ENCODE data around the gene FOSL1. TPM values are rescaled to one million over a fixed set of nuclear protein-coding genes. Genes with fewer than 3 reads are reported as not detected.
A peak's percentile ranks its signal among the peaks of the same experiment; 100 is the strongest.

FOSL1 gene
- total and polyA plus RNA-seq, 10 donors, result 0.42 to 5.4 (median 1.3) TPM

- Histone ChIP-seq H3K27ac (no peak overlapping the region), H3K9me3 (no peaks in the 10 kb centered on the region), H3K36me3 (peaks cover 5 to 70% (median 57%) of the 10 kb centered on the region in 6 donors), H3K4me1 (peaks cover 15 to 71% (median 35%) of the 10 kb centered on the region in 6 donors), H3K27me3 (replicated peaks in 1 of 7) (no peaks in the 10 kb centered on the region), H3K4me3 (no peak overlapping the region)
- no peak for TF ChIP-seq CTCF (IDR thresholded peaks at IDR 0.05 in 8 of 11, conservative IDR thresholded peaks at IDR 0.05 in 3 of 11)
- TF ChIP-seq POLR2A (IDR thresholded peaks at IDR 0.05), result no peak
- TF ChIP-seq POLR2AphosphoS5 (IDR thresholded peaks at IDR 0.05), result no peak
- peak; percentile 74 for DNase-seq
- 87 to 93% (median 88%) methylated on average over 14 to 18 of the region's 18 CpGs for WGBS, 5 donors
- intact Hi-C loops (cut with DNase I; ENCODE audit: low total_unique reads), result no loop called here
These were observed 35.3 kb downstream of the FOSL1 start for GRCh38 chr11:65864706-65865471.

- TF ChIP-seq CTCF (IDR thresholded peaks at IDR 0.05 in 8 of 11, conservative IDR thresholded peaks at IDR 0.05 in 3 of 11) (no peak), POLR2AphosphoS5 (IDR thresholded peaks at IDR 0.05) (peak in 2 of 3 donors; percentile 10 to 38)
- Histone ChIP-seq H3K27me3 (replicated peaks in 1 of 7) (no peaks in the 10 kb centered on the region), H3K36me3 (peaks cover 5 to 70% (median 57%) of the 10 kb centered on the region in 6 donors), H3K27ac (no peak overlapping the region), H3K4me1 (peaks cover 15 to 71% (median 39%) of the 10 kb centered on the region in 6 donors), H3K9me3 (no peaks in the 10 kb centered on the region), H3K4me3 (no peak overlapping the region)
- DNase-seq, result peak; percentile 69
- intact Hi-C loops (cut with DNase I; ENCODE audit: low total_unique reads), result no loop called here
- WGBS, 5 donors, result 83 to 96% (median 87%) methylated on average over 10 to 12 of the region's 12 CpGs
These were observed 36.1 kb downstream of the FOSL1 start for GRCh38 chr11:65863889-65864705.

GRCh38 chr11:65862941-65863888 lies 37.0 kb downstream of the FOSL1 start:
- Histone ChIP-seq H3K4me1 (peaks cover 15 to 72% (median 47%) of the 10 kb centered on the region in 6 donors), H3K27ac (peak overlapping the region in 2 of 8 donors; percentile 15 to 37), H3K4me3 (no peak overlapping the region), H3K36me3 (peaks cover 5 to 68% (median 57%) of the 10 kb centered on the region in 6 donors), H3K9me3 (no peaks in the 10 kb centered on the region), H3K27me3 (replicated peaks in 1 of 7) (no peaks in the 10 kb centered on the region)
- WGBS, 5 donors, result 91 to 94% (median 92%) methylated on average over 7 to 24 of the region's 24 CpGs
- peak; percentile 77 for DNase-seq
- TF ChIP-seq POLR2AphosphoS5 (IDR thresholded peaks at IDR 0.05) (peak in 2 of 3 donors; percentile 23 to 57), POLR2A (IDR thresholded peaks at IDR 0.05) (no peak), CTCF (IDR thresholded peaks at IDR 0.05 in 8 of 11, conservative IDR thresholded peaks at IDR 0.05 in 3 of 11) (no peak)
- intact Hi-C loops (cut with DNase I; ENCODE audit: low total_unique reads), result no loop called here

Data from spleen (tissue), 11 donors.